RWPE2 (cell line): ENCODE results near the gene MRPL10.

ENCODE experiments used
- ATAC-seq: fragments of 200-7000 bp; cut with Tn5 transposase; 3 replicates; pipeline ENCODE4 v1.9.1; 2021; ENCODE audit warnings: low read depth
- DNase-seq: peaks from one replicate; pipeline ENCODE4 v3.0.0-alpha.2; 2020; ENCODE audit warnings: low spot score
- H3K27ac ChIP-seq: fragments of 450-650 bp; 2 replicates; pipeline ENCODE4 v1.5.1; 2017; ENCODE audit warnings: mild to moderate bottlenecking; ENCODE audit not compliant: poor library complexity, severe bottlenecking
- H3K27me3 ChIP-seq: fragments of 250-450 bp; sonication (Bioruptor Pico); 2 replicates; pipeline ENCODE4 v1.5.1; 2021; ENCODE audit warnings: mild to moderate bottlenecking, moderate library complexity; ENCODE audit not compliant: insufficient read depth, poor library complexity, severe bottlenecking
- H3K36me3 ChIP-seq: fragments of 250-450 bp; sonication (Bioruptor Pico); 2 replicates; pipeline ENCODE4 v1.5.1; 2020; ENCODE audit warnings: low read depth, mild to moderate bottlenecking, moderate library complexity
- H3K4me1 ChIP-seq: fragments of 250-450 bp; sonication (Bioruptor Pico); 2 replicates; pipeline ENCODE4 v1.5.1; 2021; ENCODE audit warnings: mild to moderate bottlenecking, moderate library complexity; ENCODE audit not compliant: insufficient read depth, poor library complexity, severe bottlenecking
- H3K4me3 ChIP-seq: fragments of 250-450 bp; sonication (Bioruptor Pico); 2 replicates; pipeline ENCODE4 v1.5.1; 2021; ENCODE audit warnings: mild to moderate bottlenecking, moderate library complexity; ENCODE audit not compliant: severe bottlenecking
- H3K9me3 ChIP-seq: fragments of 250-450 bp; sonication (Bioruptor Pico); 2 replicates; pipeline ENCODE4 v1.5.1; 2021; ENCODE audit warnings: mild to moderate bottlenecking, moderate library complexity; ENCODE audit not compliant: severe bottlenecking
- TF ChIP-seq, protein P1 (sequence below): fragments of 450-650 bp; IDR thresholded peaks from one replicate; pipeline ENCODE4 v1.5.1; 2017; ENCODE audit warnings: mild to moderate bottlenecking, moderate library complexity; ENCODE audit not compliant: poor library complexity, severe bottlenecking

The MRPL10 gene

DNA sequence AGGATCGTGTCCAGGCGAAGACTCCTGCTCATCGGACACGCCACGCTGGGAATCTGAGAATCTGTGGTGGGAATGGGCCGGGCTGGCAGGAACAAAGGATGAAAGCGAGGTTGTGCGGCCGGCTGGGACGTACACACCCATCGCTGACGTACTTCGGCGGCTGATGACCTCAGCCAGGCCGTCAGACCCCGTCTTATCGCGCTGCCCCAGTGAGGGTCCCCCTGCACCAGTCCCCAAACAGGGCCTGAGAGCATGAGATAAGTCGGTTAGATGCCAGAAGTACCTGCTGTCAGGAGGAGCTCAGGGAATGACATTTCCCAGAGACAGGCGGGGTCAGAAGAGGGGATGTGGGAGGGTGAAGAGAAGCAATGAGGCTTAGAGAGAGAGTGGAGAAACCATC, 35.6 kb upstream of the MRPL10 start:
- Histone ChIP-seq H3K36me3 (no peaks in the 10 kb centered on the region), H3K4me3 (no peak overlapping the region), H3K4me1 (peaks cover 29% of the 10 kb centered on the region), H3K27ac (no peak overlapping the region), H3K9me3 (no peaks in the 10 kb centered on the region), H3K27me3 (no peaks in the 10 kb centered on the region)
- DNase-seq, result no peak
- TF ChIP-seq, protein P1, sequence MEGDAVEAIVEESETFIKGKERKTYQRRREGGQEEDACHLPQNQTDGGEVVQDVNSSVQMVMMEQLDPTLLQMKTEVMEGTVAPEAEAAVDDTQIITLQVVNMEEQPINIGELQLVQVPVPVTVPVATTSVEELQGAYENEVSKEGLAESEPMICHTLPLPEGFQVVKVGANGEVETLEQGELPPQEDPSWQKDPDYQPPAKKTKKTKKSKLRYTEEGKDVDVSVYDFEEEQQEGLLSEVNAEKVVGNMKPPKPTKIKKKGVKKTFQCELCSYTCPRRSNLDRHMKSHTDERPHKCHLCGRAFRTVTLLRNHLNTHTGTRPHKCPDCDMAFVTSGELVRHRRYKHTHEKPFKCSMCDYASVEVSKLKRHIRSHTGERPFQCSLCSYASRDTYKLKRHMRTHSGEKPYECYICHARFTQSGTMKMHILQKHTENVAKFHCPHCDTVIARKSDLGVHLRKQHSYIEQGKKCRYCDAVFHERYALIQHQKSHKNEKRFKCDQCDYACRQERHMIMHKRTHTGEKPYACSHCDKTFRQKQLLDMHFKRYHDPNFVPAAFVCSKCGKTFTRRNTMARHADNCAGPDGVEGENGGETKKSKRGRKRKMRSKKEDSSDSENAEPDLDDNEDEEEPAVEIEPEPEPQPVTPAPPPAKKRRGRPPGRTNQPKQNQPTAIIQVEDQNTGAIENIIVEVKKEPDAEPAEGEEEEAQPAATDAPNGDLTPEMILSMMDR, result no peak
- no peak for ATAC-seq

DNA sequence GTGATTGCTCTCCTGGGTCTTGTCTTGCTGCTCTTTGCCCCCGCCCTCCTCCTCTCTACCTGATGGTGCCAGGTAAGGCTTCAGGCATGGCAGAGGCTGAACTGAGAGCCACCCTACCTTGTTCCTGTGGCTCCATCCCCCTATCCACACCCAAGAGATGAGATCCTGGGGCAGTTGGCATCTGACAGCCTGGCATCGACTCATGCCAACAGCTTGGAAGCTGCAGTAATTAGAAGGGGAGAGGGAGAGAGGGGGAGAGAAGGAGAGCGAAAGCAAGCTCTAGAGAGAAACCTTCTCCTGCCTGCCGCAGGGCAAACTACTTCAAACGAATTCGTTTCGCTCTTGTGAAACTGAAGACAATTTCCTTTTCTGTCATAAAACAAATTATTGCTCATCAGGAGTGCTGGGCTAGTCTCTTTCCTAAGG, 33.5 kb upstream of the MRPL10 start:
- TF ChIP-seq, protein P1, result no peak
- Histone ChIP-seq H3K4me3 (no peak overlapping the region), H3K36me3 (no peaks in the 10 kb centered on the region), H3K4me1 (peaks cover 26% of the 10 kb centered on the region), H3K9me3 (no peaks in the 10 kb centered on the region), H3K27me3 (no peaks in the 10 kb centered on the region), H3K27ac (peak overlapping the region; percentile 87)
- peak; percentile 71 for ATAC-seq
- DNase-seq, result no peak

DNA sequence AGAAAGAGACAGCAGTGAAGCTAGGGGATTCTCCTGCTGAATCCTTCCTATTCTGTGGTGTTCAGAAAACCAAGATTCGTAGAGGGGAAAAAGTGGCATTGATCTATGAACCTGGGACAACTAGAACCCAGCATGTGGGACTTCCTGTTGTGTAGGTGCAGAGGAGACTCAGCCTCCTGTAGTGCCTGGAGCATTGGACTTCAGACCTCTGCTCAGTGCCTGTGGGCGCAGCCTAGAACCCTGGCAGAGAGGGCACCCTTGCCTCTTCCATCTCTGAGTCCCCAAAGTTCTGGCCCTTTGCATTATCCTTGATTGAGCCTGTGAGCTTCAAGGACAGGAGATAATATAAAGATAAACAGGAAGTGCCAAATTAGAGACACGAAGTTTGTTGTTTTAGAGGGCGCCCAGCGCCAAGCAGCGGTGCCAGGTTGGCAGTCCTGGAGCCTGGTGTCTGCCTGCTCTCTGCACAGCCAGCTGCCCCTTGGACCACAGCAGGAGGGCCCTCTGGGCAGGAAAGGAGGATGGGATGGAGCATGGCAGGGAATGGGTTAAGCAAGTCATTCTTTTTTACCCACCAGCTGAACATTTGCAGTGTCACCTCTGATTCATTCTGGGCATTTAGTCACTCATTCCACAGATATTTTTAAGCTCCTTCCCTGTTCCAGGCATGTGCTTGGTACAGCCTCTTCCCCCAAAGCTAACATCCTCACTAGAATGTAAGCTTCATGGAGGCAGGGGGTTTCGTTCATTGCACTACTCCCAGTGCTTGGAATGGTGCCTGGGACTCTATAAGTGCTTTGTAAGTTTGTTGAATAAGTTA, 31.5 kb upstream of the MRPL10 start:
- Histone ChIP-seq H3K9me3 (no peaks in the 10 kb centered on the region), H3K4me3 (no peak overlapping the region), H3K4me1 (peaks cover 26% of the 10 kb centered on the region), H3K36me3 (no peaks in the 10 kb centered on the region), H3K27me3 (no peaks in the 10 kb centered on the region), H3K27ac (peak overlapping the region; percentile 87)
- DNase-seq (no peak), ATAC-seq (peak; percentile 77)
- TF ChIP-seq, protein P1, result no peak

DNA sequence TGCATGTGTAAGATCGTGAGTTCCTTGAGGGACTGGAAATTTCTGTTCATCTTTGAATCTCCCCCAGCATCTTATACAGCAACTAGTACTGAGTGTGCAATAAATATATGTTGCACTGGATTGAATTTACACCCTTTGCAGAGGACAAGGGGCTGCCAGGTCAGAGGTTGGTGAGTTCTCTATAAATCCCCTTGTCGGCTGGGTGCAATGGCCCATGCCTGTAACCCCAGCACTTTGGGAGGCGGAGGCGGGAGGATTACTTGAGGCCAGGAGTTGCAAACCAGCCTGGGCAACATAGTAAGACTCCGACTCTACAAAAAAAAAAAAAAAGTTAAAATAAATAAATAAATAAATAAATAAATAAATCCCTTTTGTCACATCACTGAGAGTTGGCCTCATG, 29.0 kb upstream of the MRPL10 start:
- Histone ChIP-seq H3K27me3 (no peaks in the 10 kb centered on the region), H3K36me3 (no peaks in the 10 kb centered on the region), H3K4me3 (no peak overlapping the region), H3K9me3 (no peaks in the 10 kb centered on the region), H3K4me1 (peaks cover 25% of the 10 kb centered on the region), H3K27ac (no peak overlapping the region)
- no peak for ATAC-seq
- no peak for DNase-seq
- TF ChIP-seq, protein P1, result no peak
